ENCODE measurements around the gene AGBL5.
A peak's percentile ranks its signal among the peaks of the same experiment; 100 is the strongest.
"Not testable (repeated sequence)": the region's sequence is repeated elsewhere in the genome, so short reads cannot be mapped to it uniquely, and the experiment has no call there.

AGBL5 gene

DNA sequence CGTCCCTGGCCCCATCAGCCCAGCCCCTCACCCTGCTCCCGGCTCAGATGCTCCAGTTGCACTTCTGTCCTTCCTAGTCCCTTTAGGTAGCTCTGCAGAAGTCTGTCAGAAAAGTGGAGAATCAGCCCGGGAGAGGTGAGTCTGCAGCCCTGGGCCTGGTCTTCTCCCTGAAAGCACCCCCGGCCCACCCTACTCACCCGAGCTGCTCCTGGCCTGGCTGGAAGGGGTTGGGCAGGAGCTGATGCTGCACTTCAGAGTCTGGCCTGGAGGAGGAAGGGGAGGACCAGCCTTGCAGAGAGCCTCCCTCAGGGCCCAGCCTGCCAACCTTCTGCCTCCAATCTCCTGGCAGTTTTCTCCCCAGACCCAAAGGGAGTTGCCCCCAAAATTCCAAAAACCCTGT, 50.9 kb downstream of the AGBL5 start:
- Histone ChIP-seq H3K4me1 (ENCODE audit: control insufficient read depth, low read depth, low read length) (no peaks in the 10 kb centered on the region), H3K9ac (ENCODE audit: low read length) (no peak overlapping the region), H3K27ac (ENCODE audit: low read length) (no peak overlapping the region), H3K4me3 (ENCODE audit: low read length) (no peak overlapping the region), H3K27me3 (ENCODE audit: control insufficient read depth, insufficient read depth, low read length) (no peaks in the 10 kb centered on the region), H3K36me3 (ENCODE audit: control insufficient read depth, low read depth, low read length) (no peaks in the 10 kb centered on the region), H3K9me3 (ENCODE audit: control insufficient read depth, low read depth, low read length) (no peaks in the 10 kb centered on the region)

DNA sequence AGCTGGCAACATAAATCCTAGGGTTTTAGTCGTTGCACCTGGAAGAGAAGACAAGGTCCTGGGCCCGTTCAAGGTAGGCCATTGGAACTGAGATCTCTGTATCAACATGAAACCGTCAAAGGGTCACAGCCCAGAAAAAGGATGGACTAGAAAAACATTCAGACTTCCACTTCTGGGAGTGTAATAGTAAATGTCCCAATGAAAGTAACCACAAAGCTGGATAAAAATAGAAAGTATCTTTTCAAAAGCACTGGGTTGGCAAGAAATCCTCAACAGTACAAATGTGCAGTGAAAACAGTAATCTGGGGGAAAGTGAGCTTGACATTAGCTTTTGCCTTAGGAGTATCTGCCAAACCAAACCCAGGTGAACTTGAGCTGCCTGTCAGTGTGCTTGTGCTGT, 54.5 kb downstream of the AGBL5 start:
- H3K27ac ChIP-seq (ENCODE audit: low read length) = no peak overlapping the region
- no peaks in the 10 kb centered on the region for H3K4me1 ChIP-seq (ENCODE audit: control insufficient read depth, low read depth, low read length)
- no peaks in the 10 kb centered on the region for H3K36me3 ChIP-seq (ENCODE audit: control insufficient read depth, low read depth, low read length)
- no peaks in the 10 kb centered on the region for H3K9me3 ChIP-seq (ENCODE audit: control insufficient read depth, low read depth, low read length)
- no peaks in the 10 kb centered on the region for H3K27me3 ChIP-seq (ENCODE audit: control insufficient read depth, insufficient read depth, low read length)
- no peak overlapping the region for H3K4me3 ChIP-seq (ENCODE audit: low read length)
- H3K9ac ChIP-seq (ENCODE audit: low read length) = no peak overlapping the region

DNA sequence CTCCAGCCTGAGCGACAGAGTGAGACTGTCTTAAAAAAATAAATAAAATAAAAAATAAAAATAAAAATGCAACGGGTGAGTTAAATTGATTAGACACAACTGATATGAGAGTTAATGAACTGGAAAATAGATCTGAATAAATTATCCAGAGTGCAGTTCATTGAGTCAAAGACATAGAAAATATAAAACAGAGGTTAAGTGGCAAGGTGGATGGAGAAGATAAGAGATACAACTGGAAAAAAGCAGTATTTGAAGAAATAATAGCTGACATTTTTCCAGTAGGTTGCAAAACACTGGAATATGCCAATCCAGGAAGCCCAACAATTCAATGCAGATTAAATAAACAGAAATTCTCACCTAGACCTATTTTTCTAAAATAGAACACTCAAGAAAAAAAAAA, 56.8 kb downstream of the AGBL5 start:
- Histone ChIP-seq H3K27me3 (ENCODE audit: control insufficient read depth, insufficient read depth, low read length) (no peaks in the 10 kb centered on the region), H3K4me3 (ENCODE audit: low read length) (no peak overlapping the region), H3K27ac (ENCODE audit: low read length) (no peak overlapping the region), H3K4me1 (ENCODE audit: control insufficient read depth, low read depth, low read length) (no peaks in the 10 kb centered on the region), H3K36me3 (ENCODE audit: control insufficient read depth, low read depth, low read length) (no peaks in the 10 kb centered on the region), H3K9me3 (ENCODE audit: control insufficient read depth, low read depth, low read length) (no peaks in the 10 kb centered on the region), H3K9ac (ENCODE audit: low read length) (no peak overlapping the region)

DNA sequence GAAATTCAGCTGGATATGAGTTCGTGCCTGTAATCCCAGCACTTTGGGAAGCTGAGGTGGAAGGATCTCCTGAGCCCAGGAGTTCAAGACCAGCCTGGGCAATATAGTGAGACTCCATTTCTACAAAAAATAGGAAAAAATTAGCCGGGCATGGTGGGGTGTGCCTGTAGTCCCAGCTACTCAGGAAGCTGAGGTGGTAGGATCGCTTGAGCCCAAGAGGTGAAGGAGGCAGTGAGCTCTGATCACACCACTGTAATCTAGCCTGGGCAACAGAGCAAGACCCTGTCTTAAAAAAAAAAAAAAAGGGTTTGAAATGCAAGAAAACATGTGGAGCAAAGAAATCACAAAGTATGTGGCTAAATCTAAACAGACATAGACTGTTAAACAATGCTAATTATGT, 57.6 kb downstream of the AGBL5 start:
- no peak overlapping the region for H3K9ac ChIP-seq (ENCODE audit: low read length)
- H3K4me3 ChIP-seq (ENCODE audit: low read length) = no peak overlapping the region
- H3K4me1 ChIP-seq (ENCODE audit: control insufficient read depth, low read depth, low read length) = no peaks in the 10 kb centered on the region
- no peaks in the 10 kb centered on the region for H3K36me3 ChIP-seq (ENCODE audit: control insufficient read depth, low read depth, low read length)
- H3K9me3 ChIP-seq (ENCODE audit: control insufficient read depth, low read depth, low read length) = no peaks in the 10 kb centered on the region
- H3K27ac ChIP-seq (ENCODE audit: low read length) = no peak overlapping the region
- H3K27me3 ChIP-seq (ENCODE audit: control insufficient read depth, insufficient read depth, low read length) = no peaks in the 10 kb centered on the region

DNA sequence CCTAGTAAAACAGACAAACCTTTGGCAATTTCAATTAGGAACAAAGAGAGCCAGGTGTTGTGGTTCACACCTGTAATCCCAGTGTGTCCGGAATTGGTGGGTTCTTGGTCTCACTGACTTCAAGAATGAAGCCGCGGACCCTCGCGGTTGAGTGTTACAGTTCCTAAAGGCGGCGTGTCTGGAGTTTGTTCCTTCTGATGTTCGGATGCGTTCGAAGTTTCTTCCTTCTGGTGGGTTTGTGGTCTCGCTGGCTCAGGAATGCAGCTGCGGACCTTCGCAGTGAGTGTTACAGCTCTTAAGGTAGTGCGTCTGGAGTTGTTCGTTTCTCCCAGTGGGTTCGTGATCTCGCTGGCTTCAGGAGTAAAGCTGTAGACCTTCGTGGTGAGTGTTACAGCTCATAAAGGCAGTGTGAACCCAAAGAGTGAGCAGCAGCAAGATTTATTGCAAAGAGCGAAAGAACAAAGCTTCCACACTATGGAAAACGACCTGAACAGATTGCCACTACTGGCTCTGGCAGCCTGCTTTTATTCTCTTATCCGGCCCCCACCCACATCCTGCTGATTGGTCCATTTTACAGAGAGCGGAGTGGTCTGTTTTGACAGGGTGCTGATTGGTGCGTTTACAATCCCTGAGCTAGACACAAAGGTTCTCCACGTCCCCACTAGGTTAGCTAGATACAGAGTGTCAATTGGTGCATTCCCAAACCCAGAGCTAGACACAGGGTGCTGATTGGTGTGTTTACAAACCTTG, 59.3 kb downstream of the AGBL5 start:
- not testable (repeated sequence) for H3K4me1 ChIP-seq (ENCODE audit: control insufficient read depth, low read depth, low read length); H3K27me3 ChIP-seq (ENCODE audit: control insufficient read depth, insufficient read depth, low read length); H3K27ac ChIP-seq (ENCODE audit: low read length); H3K4me3 ChIP-seq (ENCODE audit: low read length); H3K36me3 ChIP-seq (ENCODE audit: control insufficient read depth, low read depth, low read length); H3K9me3 ChIP-seq (ENCODE audit: control insufficient read depth, low read depth, low read length); H3K9ac ChIP-seq (ENCODE audit: low read length)

DNA sequence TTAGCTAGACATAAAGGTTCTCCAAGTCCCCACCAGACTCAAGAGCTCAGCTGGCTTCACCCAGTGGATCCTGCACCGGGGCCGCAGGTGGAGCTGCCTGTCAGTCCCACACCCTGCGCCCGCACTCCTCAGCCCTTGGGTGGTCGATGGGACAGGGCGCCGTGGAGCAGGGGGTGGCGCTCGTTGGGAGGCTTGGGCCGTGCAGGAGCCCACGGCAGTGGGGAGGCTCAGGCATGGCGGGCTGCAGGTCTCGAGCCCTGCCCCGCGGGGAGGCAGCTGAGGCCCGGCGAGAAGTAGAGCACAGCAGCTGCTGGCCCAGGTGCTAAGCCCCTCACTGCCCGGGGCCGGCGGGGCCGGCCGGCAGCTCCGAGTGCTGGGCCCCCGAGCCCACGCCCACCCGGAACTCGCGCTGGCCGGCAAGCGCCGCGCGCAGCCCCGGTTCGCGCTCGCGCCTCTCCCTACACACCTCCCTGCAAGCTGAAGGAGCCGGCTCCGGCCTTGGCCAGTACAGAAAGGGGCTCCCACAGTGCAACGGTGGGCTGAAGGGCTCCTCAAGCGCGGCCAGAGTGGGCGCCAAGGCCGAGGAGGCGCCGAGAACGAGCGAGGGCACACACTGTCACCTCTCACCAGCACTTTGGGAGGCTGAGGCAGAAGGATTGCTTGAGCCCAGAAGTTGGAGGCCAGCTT, 60.1 kb downstream of the AGBL5 start:
- H3K4me1 ChIP-seq (ENCODE audit: control insufficient read depth, low read depth, low read length); H3K9me3 ChIP-seq (ENCODE audit: control insufficient read depth, low read depth, low read length); H3K4me3 ChIP-seq (ENCODE audit: low read length); H3K36me3 ChIP-seq (ENCODE audit: control insufficient read depth, low read depth, low read length); H3K9ac ChIP-seq (ENCODE audit: low read length); H3K27me3 ChIP-seq (ENCODE audit: control insufficient read depth, insufficient read depth, low read length); H3K27ac ChIP-seq (ENCODE audit: low read length): not testable (repeated sequence)

DNA sequence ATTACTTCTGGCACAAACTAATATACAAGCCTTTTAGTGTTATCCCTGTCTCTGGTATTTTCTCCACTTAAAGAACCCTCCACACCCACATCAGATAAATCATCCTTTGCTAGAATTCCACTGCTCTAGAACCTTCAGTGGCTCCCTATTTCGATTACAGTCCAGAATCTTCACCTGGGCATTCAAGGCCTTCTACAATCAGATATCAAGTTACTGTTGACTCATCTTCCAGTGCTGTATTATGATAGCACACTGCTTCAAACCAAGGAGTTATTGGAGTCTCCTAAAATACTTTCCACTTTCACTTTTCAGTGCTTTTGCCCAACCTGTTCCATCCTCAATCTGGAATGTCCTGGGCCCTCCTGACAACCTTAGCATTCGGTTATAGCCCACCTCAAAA, 64.1 kb downstream of the AGBL5 start:
- Histone ChIP-seq H3K4me3 (ENCODE audit: low read length) (no peak overlapping the region), H3K36me3 (ENCODE audit: control insufficient read depth, low read depth, low read length) (no peaks in the 10 kb centered on the region), H3K27ac (ENCODE audit: low read length) (no peak overlapping the region), H3K9me3 (ENCODE audit: control insufficient read depth, low read depth, low read length) (no peaks in the 10 kb centered on the region), H3K9ac (ENCODE audit: low read length) (no peak overlapping the region), H3K27me3 (ENCODE audit: control insufficient read depth, insufficient read depth, low read length) (peaks cover 36% of the 10 kb centered on the region), H3K4me1 (ENCODE audit: control insufficient read depth, low read depth, low read length) (peaks cover 4% of the 10 kb centered on the region)

DNA sequence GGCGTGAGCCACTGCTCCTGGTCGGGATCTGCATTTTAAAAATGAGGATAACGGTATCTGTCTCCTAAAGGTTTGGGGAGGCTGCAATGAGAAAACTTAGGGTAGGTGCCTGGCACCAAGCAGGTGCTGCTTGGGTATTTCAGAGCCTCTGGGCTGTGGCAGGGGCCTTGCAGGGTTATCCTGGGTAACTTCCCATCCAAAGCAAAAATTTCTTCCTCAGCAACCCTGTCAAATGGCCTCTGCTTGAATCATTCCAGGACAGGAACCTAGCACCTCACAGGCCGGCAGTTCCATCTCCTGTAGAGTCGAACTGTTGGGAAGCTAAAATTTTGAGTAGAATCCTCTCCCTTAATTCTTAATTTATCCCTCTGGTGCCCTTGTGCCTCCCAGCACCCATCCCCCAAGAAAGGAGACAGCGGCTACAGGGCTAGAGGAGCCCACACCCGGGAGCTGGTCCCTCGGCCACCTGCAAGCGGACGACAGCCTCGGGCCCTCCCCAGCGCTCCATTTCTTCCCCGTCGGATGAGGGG, 66.6 kb downstream of the AGBL5 start:
- H3K27ac ChIP-seq (ENCODE audit: low read length) = no peak overlapping the region
- no peaks in the 10 kb centered on the region for H3K9me3 ChIP-seq (ENCODE audit: control insufficient read depth, low read depth, low read length)
- H3K27me3 ChIP-seq (ENCODE audit: control insufficient read depth, insufficient read depth, low read length) = peaks cover 61% of the 10 kb centered on the region
- peak overlapping the region; percentile 47 for H3K4me3 ChIP-seq (ENCODE audit: low read length)
- peaks cover 4% of the 10 kb centered on the region for H3K4me1 ChIP-seq (ENCODE audit: control insufficient read depth, low read depth, low read length)
- no peak overlapping the region for H3K9ac ChIP-seq (ENCODE audit: low read length)
- no peaks in the 10 kb centered on the region for H3K36me3 ChIP-seq (ENCODE audit: control insufficient read depth, low read depth, low read length)

DNA sequence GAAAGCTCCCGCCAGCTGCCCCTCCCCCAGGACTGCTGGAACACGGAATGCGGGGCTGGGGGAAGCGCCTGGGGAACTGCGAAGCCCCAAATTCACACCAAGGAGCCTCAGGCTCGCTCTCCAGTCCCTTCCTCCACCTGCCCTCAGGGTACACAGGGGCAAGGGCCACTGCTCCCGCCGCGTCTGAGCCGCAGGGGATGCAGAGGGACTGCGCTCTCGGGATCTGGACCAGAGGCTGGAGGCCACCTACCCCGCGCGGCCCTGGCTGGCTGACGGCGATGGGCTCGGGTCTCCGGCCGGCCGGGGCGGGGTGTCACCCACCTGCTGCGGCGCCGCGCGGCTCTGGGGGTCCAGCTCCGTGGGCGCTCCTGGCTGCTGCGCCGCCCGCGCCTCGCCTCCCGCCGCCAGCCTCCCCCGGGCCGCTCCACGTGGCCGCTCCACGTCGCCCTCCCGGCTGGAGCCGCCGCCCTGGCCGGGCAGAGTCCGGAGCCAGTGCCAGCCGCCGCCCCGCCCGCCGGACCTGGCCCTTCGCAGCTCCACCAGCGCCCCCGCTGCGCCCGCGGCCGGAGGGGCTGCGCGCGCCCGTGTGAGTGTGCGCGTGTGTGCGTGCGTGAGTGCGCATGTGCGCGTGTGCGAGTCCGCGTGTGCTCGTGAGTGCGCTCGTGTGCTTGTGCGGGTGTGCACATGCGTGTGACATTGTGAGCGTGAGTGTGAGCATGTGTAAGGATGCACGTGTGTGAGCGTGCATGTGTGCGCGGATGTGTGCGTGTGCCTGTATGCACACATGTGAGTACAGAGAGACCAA, 67.3 kb downstream of the AGBL5 start, which contains the start of gene CGREF1:
Gene CGREF1 (minus strand): TSS at position 604 of the 805 bp plus-strand sequence. CDS start 14,762 bp downstream, outside the sequence.
- peaks cover 4% of the 10 kb centered on the region for H3K4me1 ChIP-seq (ENCODE audit: control insufficient read depth, low read depth, low read length)
- no peak within 1 kb of the TSS for H3K27ac ChIP-seq (ENCODE audit: low read length)
- no peaks in the 10 kb centered on the region for H3K9me3 ChIP-seq (ENCODE audit: control insufficient read depth, low read depth, low read length)
- no peak within 1 kb of the TSS for H3K9ac ChIP-seq (ENCODE audit: low read length)
- peak within 1 kb of the TSS; percentile 55 for H3K4me3 ChIP-seq (ENCODE audit: low read length)
- H3K36me3 ChIP-seq (ENCODE audit: control insufficient read depth, low read depth, low read length) = no peaks in the 10 kb centered on the region
- peaks cover 65% of the 10 kb centered on the region for H3K27me3 ChIP-seq (ENCODE audit: control insufficient read depth, insufficient read depth, low read length)

DNA sequence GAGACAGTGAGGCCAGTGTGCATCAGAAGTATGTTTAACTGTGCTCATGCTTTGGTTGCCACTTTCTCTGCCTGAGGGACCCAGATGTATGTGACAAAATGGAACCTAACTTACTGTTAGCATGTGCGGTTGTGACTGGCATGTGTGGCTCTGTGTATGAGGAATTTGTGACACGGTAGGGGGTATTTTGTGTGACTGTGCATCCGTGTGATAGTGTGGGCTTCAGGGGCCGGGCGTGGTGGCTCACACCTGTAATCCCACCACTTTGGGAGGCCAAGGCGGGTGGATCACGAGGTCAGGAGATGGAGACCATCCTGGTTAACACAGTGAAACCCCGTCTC, 67.8 kb downstream of the AGBL5 start:
- H3K27ac ChIP-seq (ENCODE audit: low read length); H3K36me3 ChIP-seq (ENCODE audit: control insufficient read depth, low read depth, low read length); H3K9me3 ChIP-seq (ENCODE audit: control insufficient read depth, low read depth, low read length); H3K9ac ChIP-seq (ENCODE audit: low read length); H3K4me1 ChIP-seq (ENCODE audit: control insufficient read depth, low read depth, low read length): not testable (repeated sequence)
- Histone ChIP-seq H3K27me3 (ENCODE audit: control insufficient read depth, insufficient read depth, low read length) (peaks cover 71% of the 10 kb centered on the region), H3K4me3 (ENCODE audit: low read length) (peak overlapping the region; percentile 55)

All from iPS-18a (cell line).